Activated CD4-positive, alpha-beta T cell treated with anti-CD3 and anti-CD28 coated beads for 36 hours (primary cell): ENCODE measurements around the gene PCSK9. TPM values are rescaled to one million over a fixed set of nuclear protein-coding genes. Genes with fewer than 3 reads are reported as not detected.
A peak's percentile ranks its signal among the peaks of the same experiment; 100 is the strongest.
"Not testable (repeated sequence)": the region's sequence is repeated elsewhere in the genome, so short reads cannot be mapped to it uniquely, and the experiment has no call there.

Experiments used
- ATAC-seq: fragments of 200-7000 bp; cut with Tn5 transposase; one replicate; pipeline ENCODE4 v1.10.0; 2021; ENCODE audit warnings: mild to moderate bottlenecking, moderate library complexity
- CTCF ChIA-PET: fragments of 350-600 bp; sonication (Branson Sonifier 250); formaldehyde crosslinking; loops from one replicate; lab custom pipeline; 2021; ENCODE audit warnings: antibody characterized with exemption; lab: Charles Lee
- POLR2A ChIA-PET: fragments of 350-600 bp; sonication (Branson Sonifier 250); formaldehyde crosslinking; loops from one replicate; lab custom pipeline; 2021; ENCODE audit warnings: antibody characterized with exemption, inconsistent platforms; lab: Charles Lee
- DNase-seq: peaks from one replicate; pipeline ENCODE4 v3.0.0-alpha.2; 2020
- H3K27ac Mint-ChIP-seq: one replicate; pipeline ENCODE4 v1.8.0; 2021; ENCODE audit warnings: mixed read lengths
- H3K27me3 Mint-ChIP-seq: one replicate; pipeline ENCODE4 v1.8.0; 2021; ENCODE audit warnings: mixed read lengths
- H3K36me3 Mint-ChIP-seq: one replicate; pipeline ENCODE4 v1.8.0; 2021; ENCODE audit warnings: low read depth, mixed read lengths
- H3K4me1 Mint-ChIP-seq: one replicate; pipeline ENCODE4 v1.8.0; 2021; ENCODE audit warnings: mixed read lengths
- H3K4me3 Mint-ChIP-seq: one replicate; pipeline ENCODE4 v1.8.0; 2021; ENCODE audit warnings: mild to moderate bottlenecking, moderate library complexity, mixed read lengths
- H3K9me3 Mint-ChIP-seq: one replicate; pipeline ENCODE4 v1.8.0; 2021; ENCODE audit warnings: low read depth, mixed read lengths
- intact Hi-C, 2 experiments: fragments of 100-400 bp; cut with DNase I in 1 of 2; cut with micrococcal nuclease in 1 of 2; formaldehyde crosslinking; loops; one replicate each; pipeline versions ENCODE4 v1.14.2 to v1.15.1; 2022 to 2024; cut with DNase I, micrococcal nuclease
- total RNA-seq, 2 experiments: library from RNA; stranded (reverse); gene quantifications; one replicate each; pipeline ENCODE4 v1.2.3, GENCODE V29; 2021

The PCSK9 gene
- total RNA-seq, 2 experiments from 2014 or later = not detected

DNA sequence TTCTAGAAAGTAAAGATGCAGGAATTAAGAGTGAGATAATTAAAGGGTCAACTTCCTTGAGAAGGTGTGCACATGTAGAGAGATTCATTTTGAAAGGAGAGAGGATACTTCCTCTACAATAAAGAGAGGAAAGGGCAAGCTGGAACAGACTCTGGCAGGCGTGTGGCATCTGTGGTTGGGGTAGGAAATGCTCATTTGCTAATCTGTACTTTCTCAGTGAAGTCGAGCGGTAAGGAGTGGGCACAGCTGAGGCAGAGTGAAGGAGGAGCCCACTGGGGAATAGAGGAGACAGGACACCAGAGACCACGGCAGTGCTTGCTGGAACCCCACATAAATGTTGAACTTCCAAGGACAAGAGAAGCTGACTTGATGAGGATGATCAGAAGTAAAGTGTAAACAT is 49.1 kb downstream of the PCSK9 start:
- POLR2A ChIA-PET = no interaction called here
- Mint-ChIP-seq H3K4me1 (peaks cover 5% of the 10 kb centered on the region), H3K27me3 (no peaks in the 10 kb centered on the region), H3K27ac (peak overlapping the region; percentile 72), H3K36me3 (peaks cover 59% of the 10 kb centered on the region), H3K4me3 (no peak overlapping the region), H3K9me3 (no peaks in the 10 kb centered on the region)
- peak; percentile 13 for DNase-seq
- ATAC-seq = no peak
- CTCF ChIA-PET = interaction anchor here (1.0 to 1.2 kb wide), 2 partner anchors 30 to 41 kb away, joined by 3 to 4 read pairs; no protein-coding TSS in a partner anchor
- intact Hi-C loops = no loop called here

DNA sequence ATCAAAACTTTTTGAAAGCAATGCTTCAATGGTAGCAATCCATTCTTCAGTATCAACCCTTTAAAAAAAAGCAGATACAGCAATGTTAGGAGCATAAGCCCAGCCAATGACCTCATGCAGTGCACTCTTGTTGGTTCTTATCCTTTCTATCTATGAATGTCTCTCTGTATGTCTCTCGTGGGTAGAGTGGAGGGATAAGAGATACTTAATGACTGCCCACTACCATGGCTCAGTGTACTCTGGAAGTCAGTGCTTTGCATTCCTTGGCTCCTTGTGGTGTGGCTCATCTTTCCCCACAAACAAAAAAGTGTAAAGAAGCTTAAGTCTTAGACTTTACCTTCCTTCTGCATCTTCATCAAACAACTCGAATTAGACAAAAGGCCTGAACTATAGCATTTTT is 50.3 kb downstream of the PCSK9 start:
- Mint-ChIP-seq H3K36me3 (peaks cover 56% of the 10 kb centered on the region), H3K27ac (no peak overlapping the region), H3K4me1 (peaks cover 5% of the 10 kb centered on the region), H3K4me3 (no peak overlapping the region), H3K27me3 (no peaks in the 10 kb centered on the region), H3K9me3 (no peaks in the 10 kb centered on the region)
- intact Hi-C loops = no loop called here
- no peak for DNase-seq
- POLR2A ChIA-PET = no interaction called here
- CTCF ChIA-PET = no interaction called here
- ATAC-seq = no peak

- POLR2A ChIA-PET = no interaction called here
- Mint-ChIP-seq H3K4me1 (peaks cover 5% of the 10 kb centered on the region), H3K36me3 (peaks cover 57% of the 10 kb centered on the region), H3K27ac (no peak overlapping the region), H3K4me3 (no peak overlapping the region), H3K9me3 (no peaks in the 10 kb centered on the region), H3K27me3 (no peaks in the 10 kb centered on the region)
- intact Hi-C loops = no loop called here
- ATAC-seq = no peak
- CTCF ChIA-PET = interaction anchor here (0.7 to 0.9 kb wide), 2 partner anchors 19 to 48 kb away, joined by 3 read pairs; no protein-coding TSS in a partner anchor
- DNase-seq = no peak
Observed at GRCh38 chr1:55092475-55092874, 53.1 kb downstream of the PCSK9 start.

DNA sequence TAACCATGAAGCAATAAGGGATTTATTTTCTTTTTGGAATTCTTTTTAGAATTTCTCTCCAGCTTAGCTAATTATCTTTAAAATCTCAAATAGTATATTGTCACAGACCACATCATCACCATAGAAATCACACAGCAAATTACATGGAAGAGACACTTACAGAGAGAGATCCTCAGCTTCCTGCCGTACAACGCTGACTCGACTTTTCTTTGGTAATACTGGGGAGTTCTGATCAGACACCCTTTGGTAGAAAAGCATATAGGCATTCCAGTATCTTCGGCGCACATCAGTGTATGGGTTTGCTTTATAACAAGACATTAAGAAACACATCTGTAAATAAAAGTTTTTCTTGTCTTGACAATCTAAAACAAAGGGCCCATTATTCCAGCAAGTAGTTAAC is 55.7 kb downstream of the PCSK9 start:
- intact Hi-C loops = no loop called here
- no peak for ATAC-seq
- Mint-ChIP-seq H3K4me1 (no peaks in the 10 kb centered on the region), H3K27ac (no peak overlapping the region), H3K27me3 (no peaks in the 10 kb centered on the region), H3K9me3 (no peaks in the 10 kb centered on the region), H3K4me3 (no peak overlapping the region), H3K36me3 (peaks cover 52% of the 10 kb centered on the region)
- POLR2A ChIA-PET = no interaction called here
- CTCF ChIA-PET = interaction anchor here (0.6 to 1.4 kb wide), 5 partner anchors 12 to 1466 kb away, joined by 3 to 4 read pairs (median 3); no protein-coding TSS in a partner anchor
- DNase-seq = no peak

GRCh38 chr1:55103891-55104290 is 64.5 kb downstream of the PCSK9 start:
- ATAC-seq (peak; percentile 44), DNase-seq (no peak)
- H3K36me3 Mint-ChIP-seq = peaks cover 39% of the 10 kb centered on the region
- no peak overlapping the region for H3K4me3 Mint-ChIP-seq
- ChIA-PET CTCF (interaction anchor here (1.9 kb wide), 1 partner anchor 82 kb away, joined by 7 read pairs; no protein-coding TSS in a partner anchor), POLR2A (no interaction called here)
- no peak overlapping the region for H3K27ac Mint-ChIP-seq
- no peaks in the 10 kb centered on the region for H3K4me1 Mint-ChIP-seq
- no peaks in the 10 kb centered on the region for H3K9me3 Mint-ChIP-seq
- H3K27me3 Mint-ChIP-seq = no peaks in the 10 kb centered on the region
- intact Hi-C loops = no loop called here

DNA sequence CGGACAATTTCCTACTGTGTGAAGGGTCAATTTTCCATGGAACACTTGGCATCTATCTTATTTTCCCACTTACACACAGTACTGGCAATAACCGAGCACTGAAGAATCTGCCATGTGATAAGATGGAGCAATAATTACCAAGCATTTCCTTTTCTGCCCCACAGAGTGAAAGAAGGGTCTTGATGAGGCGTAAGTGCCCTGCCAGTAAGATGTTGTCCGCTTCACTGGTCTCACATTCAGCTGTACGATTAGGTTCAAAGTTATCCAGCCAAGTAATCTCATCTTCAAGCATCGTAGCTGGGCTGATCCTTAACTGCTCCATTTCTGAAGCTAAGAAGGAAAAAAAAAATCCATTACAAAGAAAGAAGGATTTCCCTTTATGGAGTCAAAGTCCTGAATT is 67.8 kb downstream of the PCSK9 start:
- no peaks in the 10 kb centered on the region for H3K4me1 Mint-ChIP-seq
- H3K4me3 Mint-ChIP-seq = no peak overlapping the region
- peaks cover 46% of the 10 kb centered on the region for H3K36me3 Mint-ChIP-seq
- H3K9me3 Mint-ChIP-seq = no peaks in the 10 kb centered on the region
- no peaks in the 10 kb centered on the region for H3K27me3 Mint-ChIP-seq
- ATAC-seq (no peak), DNase-seq (no peak)
- intact Hi-C loops = no loop called here
- ChIA-PET POLR2A (interaction anchor here (0.6 kb wide), 1 partner anchor 18 kb away, joined by 4 read pairs; no protein-coding TSS in a partner anchor), CTCF (interaction anchor here (1.1 to 1.2 kb wide), 2 partner anchors 11 to 43 kb away, joined by 3 read pairs; no protein-coding TSS in a partner anchor)
- H3K27ac Mint-ChIP-seq = no peak overlapping the region

GRCh38 chr1:55109005-55109404 is 69.7 kb downstream of the PCSK9 start:
- Mint-ChIP-seq H3K36me3 (peaks cover 53% of the 10 kb centered on the region), H3K27ac (peak overlapping the region; percentile 7)
- CTCF ChIA-PET, POLR2A ChIA-PET, H3K4me1 Mint-ChIP-seq, DNase-seq, H3K9me3 Mint-ChIP-seq, H3K4me3 Mint-ChIP-seq, intact Hi-C loops, H3K27me3 Mint-ChIP-seq, ATAC-seq: not testable (repeated sequence)

Other genes with a start within 250 kb of the PCSK9 start
- gene TTC22, start 238.2 kb upstream of the PCSK9 start, total RNA-seq = 1 to 10 TPM; 4.1 to 4.2 TPM
- gene DHCR24, start 152.4 kb upstream of the PCSK9 start, total RNA-seq = 10 to 100 TPM; 78.4 to 80.6 TPM
- not detected for gene TMEM61, start 58.9 kb upstream of the PCSK9 start, total RNA-seq
- gene BSND, start 40.6 kb upstream of the PCSK9 start, total RNA-seq = not detected
- 10 to 100 TPM; 37.0 to 39.7 TPM for gene USP24, start 175.8 kb downstream of the PCSK9 start, total RNA-seq